GM19324 (cell line): Measurements from ENCODE around the gene TRIP12.
"Not testable (repeated sequence)": the region's sequence is repeated elsewhere in the genome, so short reads cannot be mapped to it uniquely, and the experiment has no call there.

Experiments used
- ATAC-seq: cut with Tn5 transposase; IDR thresholded peaks from one replicate; pipeline ENCODE4 v1.9.1; 2021; ENCODE audit warnings: mild to moderate bottlenecking, moderate library complexity; ENCODE audit not compliant: unreplicated experiment, low FRiP score

The TRIP12 gene

GRCh38 chr2:229779650-229780049 is 142.2 kb downstream of the TRIP12 start:
- no peak for ATAC-seq

GRCh38 chr2:229777716-229778115 is 144.1 kb downstream of the TRIP12 start:
- ATAC-seq: no peak

- ATAC-seq: no peak
Measured at GRCh38 chr2:229775614-229776313, 146.0 kb downstream of the TRIP12 start.

- no peak for ATAC-seq
Measured at GRCh38 chr2:229774237-229774636, 147.6 kb downstream of the TRIP12 start.

- no peak for ATAC-seq
Measured at GRCh38 chr2:229768235-229768634, 153.6 kb downstream of the TRIP12 start.

GRCh38 chr2:229765721-229766120 is 156.1 kb downstream of the TRIP12 start:
- no peak for ATAC-seq

GRCh38 chr2:229761663-229762062 is 160.1 kb downstream of the TRIP12 start:
- ATAC-seq: no peak

- not testable (repeated sequence) for ATAC-seq
Measured at GRCh38 chr2:229757462-229757861, 164.3 kb downstream of the TRIP12 start.

- ATAC-seq: no peak
Measured at GRCh38 chr2:229752970-229753729, 168.7 kb downstream of the TRIP12 start.

- no peak for ATAC-seq
Measured at GRCh38 chr2:229749779-229750178, 172.0 kb downstream of the TRIP12 start.

- ATAC-seq: no peak
Measured at GRCh38 chr2:229748950-229749349, 172.9 kb downstream of the TRIP12 start.

GRCh38 chr2:229742691-229743090 is 179.1 kb downstream of the TRIP12 start:
- ATAC-seq: not testable (repeated sequence)

- no peak for ATAC-seq
Measured at GRCh38 chr2:229740279-229740678, 181.5 kb downstream of the TRIP12 start.

- no peak for ATAC-seq
Measured at GRCh38 chr2:229738024-229738625, 183.7 kb downstream of the TRIP12 start.

- ATAC-seq: no peak
Measured at GRCh38 chr2:229734410-229734809, 187.4 kb downstream of the TRIP12 start.

- no peak for ATAC-seq
Measured at GRCh38 chr2:229733611-229734245, 188.1 kb downstream of the TRIP12 start.

- no peak for ATAC-seq
Measured at GRCh38 chr2:229732897-229733296, 188.9 kb downstream of the TRIP12 start.

- ATAC-seq: no peak
Measured at GRCh38 chr2:229731916-229732315, 189.9 kb downstream of the TRIP12 start.

- no peak for ATAC-seq
Measured at GRCh38 chr2:229731363-229731762, 190.4 kb downstream of the TRIP12 start.

- ATAC-seq: no peak
Measured at GRCh38 chr2:229728370-229728769, 193.4 kb downstream of the TRIP12 start.

GRCh38 chr2:229726643-229727042 is 195.2 kb downstream of the TRIP12 start:
- ATAC-seq: no peak
